Prostate gland (tissue), 2 donors: ENCODE results near the gene DOK6. TPM values are rescaled to one million over a fixed set of nuclear protein-coding genes. Genes with fewer than 3 reads are reported as not detected.

Experiments
- DNase-seq: peaks from one replicate; pipeline ENCODE4 v3.0.0-alpha.2; 2019; ENCODE audit warnings: low spot score
- H3K27ac ChIP-seq, 2 donors: fragments of 200-600 bp; sonication (generic); 2 replicates each; pipeline ENCODE4 v1.5.1; 2017 to 2019
- H3K27me3 ChIP-seq: fragments of 200-600 bp; sonication (generic); replicated peaks from 2 replicates; pipeline ENCODE4 v1.5.1; 2019; ENCODE audit not compliant: insufficient read depth
- H3K36me3 ChIP-seq, 2 donors: fragments of 200-600 bp; sonication (generic); 1 replicate in 1 of 2; 2 replicates in 1 of 2; pipeline versions ENCODE4 v1.5.1 to v1.8.1; 2017 to 2019
- H3K4me1 ChIP-seq: fragments of 200-600 bp; sonication (generic); replicated peaks from 2 replicates; pipeline ENCODE4 v1.5.1; 2019
- H3K4me3 ChIP-seq, 2 donors: fragments of 200-600 bp; sonication (generic); 2 replicates each; pipeline ENCODE4 v1.5.1; 2017 to 2019
- H3K9me3 ChIP-seq: fragments of 200-600 bp; sonication (generic); 2 replicates; pipeline ENCODE4 v1.5.1; 2017
- CTCF ChIP-seq, 4 experiments: fragments of 200-600 bp in 2 of 4; fragments of 450-650 bp in 2 of 4; sonication (generic) in 2 of 4; IDR thresholded peaks; 1 replicate in 3 of 4; 2 replicates in 1 of 4; pipeline ENCODE4 v1.5.1; 2016 to 2019; ENCODE audit warnings: antibody characterized with exemption in 4 of 4, mild to moderate bottlenecking in 2 of 4, moderate library complexity in 2 of 4
- POLR2A ChIP-seq: fragments of 450-650 bp; IDR thresholded peaks from one replicate; pipeline ENCODE4 v1.6.1; 2016; ENCODE audit warnings: antibody characterized with exemption, mild to moderate bottlenecking
- POLR2AphosphoS5 ChIP-seq: sonication (generic); formaldehyde crosslinking; IDR thresholded peaks from one replicate; pipeline ENCODE4 v1.6.1; 2017; ENCODE audit warnings: antibody characterized with exemption
- WGBS: methylation state at CpG from one replicate; pipeline ENCODE4 v1.1.5; 2018; 5-methylcytosine and 5-hydroxymethylcytosine counted together
- intact Hi-C: fragments of 100-400 bp; cut with DNase I; formaldehyde crosslinking; loops from one replicate; pipeline ENCODE4 v1.14.2; 2022
- total RNA-seq, 2 donors: library from RNA; depleted of rRNA; stranded (reverse); fragments of >200 nt; gene quantifications; one replicate each; pipeline ENCODE4 v1.1.0, GENCODE V29; 2016

The DOK6 gene
- total RNA-seq, 2 donors from 2014 or later = 0.73 to 1.0 TPM

GRCh38 chr18:69804776-69805501 is 404.3 kb downstream of the DOK6 start:
- Histone ChIP-seq H3K27ac (no peak overlapping the region), H3K27me3 (no peaks in the 10 kb centered on the region), H3K4me1 (no peaks in the 10 kb centered on the region), H3K4me3 (no peak overlapping the region), H3K9me3 (no peaks in the 10 kb centered on the region), H3K36me3 (no peaks in the 10 kb centered on the region)
- no peak for DNase-seq
- TF ChIP-seq CTCF (IDR thresholded peaks at IDR 0.05) = no peak
- 81% methylated on average over 5 of the region's 5 CpGs for WGBS
- intact Hi-C loops = no loop called here

- WGBS = 67% methylated on average over 2 of the region's 2 CpGs
- no peaks in the 10 kb centered on the region for H3K36me3 ChIP-seq
- no peaks in the 10 kb centered on the region for H3K9me3 ChIP-seq
- H3K27me3 ChIP-seq = no peaks in the 10 kb centered on the region
- H3K27ac ChIP-seq = no peak overlapping the region
- no peak for DNase-seq
- intact Hi-C loops = no loop called here
- TF ChIP-seq POLR2AphosphoS5 (no peak), POLR2A (no peak), CTCF (IDR thresholded peaks at IDR 0.05) (no peak)
- no peak overlapping the region for H3K4me3 ChIP-seq
- no peaks in the 10 kb centered on the region for H3K4me1 ChIP-seq
Observed at GRCh38 chr18:69808399-69808798, 407.7 kb downstream of the DOK6 start.

- Histone ChIP-seq H3K9me3 (no peaks in the 10 kb centered on the region), H3K27me3 (no peaks in the 10 kb centered on the region), H3K36me3 (no peaks in the 10 kb centered on the region), H3K4me3 (no peak overlapping the region), H3K4me1 (no peaks in the 10 kb centered on the region), H3K27ac (no peak overlapping the region)
- DNase-seq = no peak
- intact Hi-C loops = no loop called here
- no peak for TF ChIP-seq POLR2AphosphoS5
- no peak for TF ChIP-seq POLR2A
- TF ChIP-seq CTCF (IDR thresholded peaks at IDR 0.05) = no peak
- WGBS = 97% methylated on average over 1 of the region's 1 CpG
Observed at GRCh38 chr18:69813559-69813958, 412.9 kb downstream of the DOK6 start.

- Histone ChIP-seq H3K4me1 (no peaks in the 10 kb centered on the region), H3K4me3 (no peak overlapping the region), H3K36me3 (no peaks in the 10 kb centered on the region), H3K27ac (no peak overlapping the region), H3K27me3 (no peaks in the 10 kb centered on the region), H3K9me3 (no peaks in the 10 kb centered on the region)
- intact Hi-C loops = no loop called here
- WGBS = 82% methylated on average over 4 of the region's 4 CpGs
- TF ChIP-seq POLR2AphosphoS5 = no peak
- TF ChIP-seq CTCF (IDR thresholded peaks at IDR 0.05) = no peak
- TF ChIP-seq POLR2A = no peak
- DNase-seq = no peak
Observed at GRCh38 chr18:69814861-69815385, 414.2 kb downstream of the DOK6 start.

- Histone ChIP-seq H3K4me3 (no peak overlapping the region), H3K9me3 (no peaks in the 10 kb centered on the region), H3K27me3 (no peaks in the 10 kb centered on the region), H3K4me1 (no peaks in the 10 kb centered on the region), H3K36me3 (no peaks in the 10 kb centered on the region), H3K27ac (no peak overlapping the region)
- WGBS = 64% methylated on average over 5 of the region's 5 CpGs
- TF ChIP-seq CTCF (IDR thresholded peaks at IDR 0.05) (no peak), POLR2AphosphoS5 (no peak), POLR2A (no peak)
- intact Hi-C loops = no loop called here
- DNase-seq = no peak
Observed at GRCh38 chr18:69817335-69817940, 416.8 kb downstream of the DOK6 start.
